Measurements from ENCODE around the gene TMEM239.

Gene TMEM239

GRCh38 chr20:2851086-2851485 is 34.9 kb downstream of the TMEM239 start:
- no peak for DNase-seq

- no peak for DNase-seq
Observed at GRCh38 chr20:2858591-2858990, 42.4 kb downstream of the TMEM239 start.

DNA sequence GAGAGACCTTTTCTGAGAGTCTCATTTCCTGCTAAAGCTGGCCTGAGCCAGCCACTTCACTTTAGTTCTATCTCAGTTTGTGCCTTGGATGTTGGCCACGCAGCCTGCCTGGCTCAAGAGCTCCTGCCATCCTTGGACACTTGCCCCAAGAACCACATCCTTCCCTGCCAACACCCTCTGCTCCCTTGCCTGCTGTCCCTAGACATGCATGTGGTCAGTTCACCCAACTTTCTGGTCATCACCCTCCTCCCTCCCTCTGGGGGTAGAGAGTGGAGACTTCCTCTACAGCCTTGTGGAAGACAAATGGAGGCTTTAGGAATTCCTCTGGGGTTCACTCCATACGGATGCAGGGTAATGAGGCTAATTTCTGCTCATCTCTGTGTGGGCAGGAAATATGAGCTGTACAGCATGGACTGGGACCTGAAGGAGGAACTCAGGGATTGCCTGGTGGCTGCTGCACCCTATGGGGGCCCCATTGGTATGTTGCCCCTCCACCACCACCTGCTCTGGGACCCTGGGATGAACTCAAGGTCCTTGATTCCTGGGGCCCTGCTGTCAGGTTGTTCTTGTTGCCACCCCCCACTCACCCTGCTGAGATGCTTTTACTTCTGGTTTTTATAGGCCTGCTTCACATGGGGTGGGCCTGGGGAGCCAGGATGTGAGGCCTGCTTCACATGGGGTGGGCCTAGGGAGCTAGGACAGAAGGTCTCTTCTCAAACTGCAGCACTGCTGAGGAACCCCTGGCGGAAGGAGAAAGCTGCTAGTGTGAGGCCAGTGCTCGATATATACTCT is 43.4 kb downstream of the TMEM239 start:
- no peak for DNase-seq

DNA sequence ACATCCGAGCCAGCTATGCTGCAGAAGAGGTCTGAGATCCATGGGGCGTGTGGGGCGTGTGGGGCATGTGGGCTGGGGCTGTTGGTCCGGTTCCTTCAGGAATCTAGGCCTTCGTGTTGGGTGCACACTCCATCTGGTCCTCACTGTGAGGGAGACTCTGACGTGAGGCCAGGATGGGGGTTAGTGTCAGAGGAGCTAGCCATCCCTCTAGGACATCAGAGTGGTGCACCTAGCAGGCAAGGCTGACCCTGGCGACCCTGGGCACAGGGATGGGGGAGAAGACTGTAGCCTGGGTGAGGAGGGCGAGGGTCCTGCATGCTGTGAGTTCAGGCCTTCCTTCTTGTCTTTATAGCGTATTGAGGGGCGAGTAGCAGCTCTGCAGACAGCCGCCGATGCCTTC is 48.5 kb downstream of the TMEM239 start:
- DNase-seq: no peak

DNA sequence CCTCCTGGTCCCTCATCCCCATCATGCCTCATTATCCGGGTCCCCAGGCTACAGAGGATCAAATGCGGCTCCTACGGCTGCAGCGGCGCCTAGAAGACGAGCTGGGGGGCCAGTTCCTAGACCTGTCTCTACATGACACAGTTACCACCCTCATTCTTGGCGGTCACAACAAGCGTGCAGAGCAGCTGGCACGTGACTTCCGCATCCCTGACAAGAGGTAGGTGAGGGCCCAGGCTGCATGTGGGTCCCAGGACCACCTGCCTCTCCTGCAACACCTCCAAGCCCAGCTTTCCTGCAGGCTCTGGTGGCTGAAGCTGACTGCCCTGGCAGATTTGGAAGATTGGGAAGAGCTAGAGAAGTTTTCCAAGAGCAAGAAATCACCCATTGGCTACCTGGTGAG is 48.9 kb downstream of the TMEM239 start:
- no peak for DNase-seq

GRCh38 chr20:2865630-2866029 is 49.5 kb downstream of the TMEM239 start:
- DNase-seq: no peak

DNA sequence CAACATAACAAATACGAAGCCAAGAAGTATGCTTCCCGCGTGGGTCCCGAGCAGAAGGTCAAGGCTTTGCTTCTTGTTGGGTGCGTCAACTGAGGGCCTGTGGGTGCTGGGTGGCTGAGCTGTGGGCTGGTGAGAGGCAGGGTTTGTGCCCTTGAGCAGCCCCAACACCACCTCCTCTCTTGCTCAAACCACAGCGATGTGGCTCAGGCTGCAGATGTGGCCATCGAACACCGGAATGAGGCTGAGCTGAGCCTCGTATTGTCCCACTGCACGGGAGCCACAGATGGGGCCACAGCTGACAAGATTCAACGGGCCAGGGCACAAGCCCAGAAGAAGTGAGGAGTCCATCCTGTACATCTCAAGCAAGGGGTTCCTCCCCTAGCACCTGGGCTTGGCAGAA is 50.1 kb downstream of the TMEM239 start:
- DNase-seq: no peak

DNA sequence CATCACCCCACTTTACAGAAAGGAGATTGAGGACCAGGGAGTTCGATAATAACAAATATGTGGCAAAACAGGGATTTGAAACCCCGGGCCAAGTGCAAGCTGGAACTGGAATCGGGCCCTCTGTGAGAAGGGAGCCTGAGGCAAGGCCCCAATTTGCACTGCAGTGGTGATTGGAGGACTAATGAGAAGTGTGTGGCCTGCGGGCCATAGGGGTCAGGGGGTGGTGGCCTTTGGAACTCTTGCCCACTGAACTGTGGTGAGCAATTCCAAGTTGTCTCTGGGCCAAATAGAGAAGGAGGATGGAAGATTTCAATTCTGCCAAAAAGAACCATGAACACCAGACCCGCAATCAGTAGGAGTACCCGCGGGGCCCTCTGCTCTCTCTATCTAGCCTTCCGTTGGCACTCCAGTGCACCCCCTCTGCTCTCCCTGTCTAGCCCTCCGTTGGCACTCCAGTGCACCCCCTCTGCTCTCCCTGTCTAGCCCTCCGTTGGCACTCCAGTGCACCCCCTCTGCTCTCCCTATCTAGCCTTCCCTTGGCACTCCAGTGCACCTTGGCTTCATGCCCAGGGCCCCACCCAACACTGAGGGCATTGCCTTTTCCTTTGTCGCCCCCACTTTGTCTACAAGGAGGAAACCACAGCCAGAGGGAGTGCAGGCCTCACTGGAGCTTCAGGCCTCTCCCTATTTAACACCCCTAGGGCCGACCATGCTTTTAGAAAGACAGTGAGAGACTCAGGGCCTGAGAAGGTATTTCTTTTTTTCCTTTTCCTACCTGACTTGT is 51.1 kb downstream of the TMEM239 start:
- DNase-seq: no peak

All from NCI-H2081 treated with DMSO at 0.1 percent for 48 hours (cell line).